Measurements from ENCODE around the gene DLX1.
"Not testable (repeated sequence)": the region's sequence is repeated elsewhere in the genome, so short reads cannot be mapped to it uniquely, and the experiment has no call there.

The DLX1 gene

DNA sequence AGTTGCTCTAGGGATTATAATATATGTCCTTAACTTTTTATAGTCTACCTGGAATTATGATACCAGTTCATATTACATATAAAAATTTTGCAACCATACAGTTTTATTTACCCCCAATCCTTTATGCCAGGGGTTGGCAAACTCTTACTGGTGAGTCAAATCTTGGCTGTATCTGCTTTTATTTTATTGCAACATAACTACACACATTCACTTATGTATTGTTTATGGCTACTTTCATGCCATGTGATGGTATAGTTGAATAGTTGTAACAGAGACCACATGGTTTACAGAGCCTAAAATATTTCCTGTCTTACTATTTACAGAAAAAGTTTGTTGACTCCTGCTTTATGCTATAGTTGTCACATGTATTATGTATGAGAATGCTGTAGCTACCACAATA is 43.2 kb downstream of the DLX1 start:
- peak; percentile 25 for DNase-seq (ENCODE audit: low read depth)
- TF ChIP-seq, protein P1, sequence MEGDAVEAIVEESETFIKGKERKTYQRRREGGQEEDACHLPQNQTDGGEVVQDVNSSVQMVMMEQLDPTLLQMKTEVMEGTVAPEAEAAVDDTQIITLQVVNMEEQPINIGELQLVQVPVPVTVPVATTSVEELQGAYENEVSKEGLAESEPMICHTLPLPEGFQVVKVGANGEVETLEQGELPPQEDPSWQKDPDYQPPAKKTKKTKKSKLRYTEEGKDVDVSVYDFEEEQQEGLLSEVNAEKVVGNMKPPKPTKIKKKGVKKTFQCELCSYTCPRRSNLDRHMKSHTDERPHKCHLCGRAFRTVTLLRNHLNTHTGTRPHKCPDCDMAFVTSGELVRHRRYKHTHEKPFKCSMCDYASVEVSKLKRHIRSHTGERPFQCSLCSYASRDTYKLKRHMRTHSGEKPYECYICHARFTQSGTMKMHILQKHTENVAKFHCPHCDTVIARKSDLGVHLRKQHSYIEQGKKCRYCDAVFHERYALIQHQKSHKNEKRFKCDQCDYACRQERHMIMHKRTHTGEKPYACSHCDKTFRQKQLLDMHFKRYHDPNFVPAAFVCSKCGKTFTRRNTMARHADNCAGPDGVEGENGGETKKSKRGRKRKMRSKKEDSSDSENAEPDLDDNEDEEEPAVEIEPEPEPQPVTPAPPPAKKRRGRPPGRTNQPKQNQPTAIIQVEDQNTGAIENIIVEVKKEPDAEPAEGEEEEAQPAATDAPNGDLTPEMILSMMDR (IDR thresholded peaks at IDR 0.05; ENCODE audit: low read length, missing control alignments): no peak
- no peak overlapping the region for H3K4me3 ChIP-seq (replicated peaks; ENCODE audit: low read depth, low read length)

DNA sequence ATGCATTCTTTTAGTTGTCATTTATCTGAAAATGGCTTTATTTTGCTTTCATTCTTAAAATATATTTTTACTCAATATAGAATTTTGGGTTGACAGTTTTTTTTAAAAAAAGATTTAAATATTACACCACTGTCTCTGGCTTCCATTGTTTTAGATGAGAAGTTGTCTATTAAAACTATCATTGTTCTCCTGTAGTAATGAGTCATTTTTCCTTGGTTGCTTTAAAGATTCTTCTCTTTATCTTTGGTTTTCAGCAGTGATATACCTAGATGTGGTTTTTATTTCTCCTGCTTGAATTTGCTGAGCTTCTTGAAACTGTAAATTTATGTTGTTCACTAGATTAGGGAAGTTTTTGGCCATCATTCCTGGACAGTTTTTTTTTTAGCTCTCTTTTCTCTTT is 44.1 kb downstream of the DLX1 start:
- H3K4me3 ChIP-seq (replicated peaks; ENCODE audit: low read depth, low read length): no peak overlapping the region
- TF ChIP-seq, protein P1 (IDR thresholded peaks at IDR 0.05; ENCODE audit: low read length, missing control alignments): no peak
- no peak for DNase-seq (ENCODE audit: low read depth)

DNA sequence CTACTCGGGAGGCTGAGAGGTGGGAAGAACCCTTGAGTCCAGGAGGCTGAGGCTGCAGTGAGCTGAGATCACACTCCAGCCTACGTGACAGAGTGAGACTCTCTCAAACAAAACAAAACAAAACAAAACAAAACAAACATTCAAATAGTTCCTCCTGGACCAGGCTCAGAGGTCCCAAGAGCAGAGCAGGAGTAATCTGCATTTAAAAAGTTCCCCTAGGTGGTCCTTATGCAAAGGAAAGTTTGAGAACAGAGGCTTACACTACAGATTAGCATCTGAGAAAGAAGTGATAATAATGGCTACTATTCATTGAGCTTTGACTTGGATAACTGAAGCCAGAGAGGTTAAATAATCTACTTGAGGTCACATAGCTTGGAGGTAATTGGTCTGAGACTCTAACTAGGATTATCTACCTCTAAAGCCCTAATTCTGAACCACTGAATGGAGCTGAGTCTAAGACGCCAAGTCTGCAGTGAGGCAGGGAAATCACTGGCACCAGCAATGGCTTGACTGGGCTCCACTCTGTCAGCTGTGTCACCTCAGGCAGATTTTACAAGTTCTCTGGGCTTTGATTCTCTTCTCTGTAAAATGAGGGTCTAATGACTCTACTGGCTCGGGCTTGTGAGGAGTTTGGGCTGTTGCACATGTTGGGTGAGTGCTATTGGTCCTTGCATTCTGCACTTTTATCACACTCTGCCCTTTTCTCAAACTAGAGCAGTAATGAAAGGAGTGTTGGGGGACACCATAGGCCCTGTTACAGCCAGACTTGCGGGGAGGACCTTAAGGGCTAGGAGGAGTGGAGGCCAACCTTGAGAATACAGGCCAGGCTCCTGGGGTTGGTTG is 46.6 kb downstream of the DLX1 start:
- no peak overlapping the region for H3K4me3 ChIP-seq (replicated peaks; ENCODE audit: low read depth, low read length)
- no peak for DNase-seq (ENCODE audit: low read depth)
- TF ChIP-seq, protein P1 (IDR thresholded peaks at IDR 0.05; ENCODE audit: low read length, missing control alignments): no peak

DNA sequence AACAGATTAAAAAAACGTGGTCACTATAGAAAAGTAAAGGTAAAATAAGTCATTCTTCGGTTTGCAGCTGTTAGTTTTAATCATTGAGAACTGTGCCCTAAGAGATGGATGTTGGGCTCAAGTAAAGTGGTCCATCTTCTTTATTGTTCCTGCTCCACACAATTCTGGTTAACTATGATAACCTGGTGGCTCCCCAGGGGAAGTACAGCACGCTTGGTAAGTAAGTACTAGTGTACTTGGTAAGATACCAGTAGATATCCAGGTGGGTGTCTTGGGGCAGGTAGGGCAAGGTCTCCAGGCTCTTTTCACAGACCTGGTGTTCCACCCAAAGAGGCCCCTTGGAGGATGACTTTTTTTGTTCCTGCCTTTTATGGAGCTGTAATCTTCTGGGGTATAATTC is 49.0 kb downstream of the DLX1 start:
- TF ChIP-seq, protein P1 (IDR thresholded peaks at IDR 0.05; ENCODE audit: low read length, missing control alignments): no peak
- DNase-seq (ENCODE audit: low read depth): no peak
- no peak overlapping the region for H3K4me3 ChIP-seq (replicated peaks; ENCODE audit: low read depth, low read length)

DNA sequence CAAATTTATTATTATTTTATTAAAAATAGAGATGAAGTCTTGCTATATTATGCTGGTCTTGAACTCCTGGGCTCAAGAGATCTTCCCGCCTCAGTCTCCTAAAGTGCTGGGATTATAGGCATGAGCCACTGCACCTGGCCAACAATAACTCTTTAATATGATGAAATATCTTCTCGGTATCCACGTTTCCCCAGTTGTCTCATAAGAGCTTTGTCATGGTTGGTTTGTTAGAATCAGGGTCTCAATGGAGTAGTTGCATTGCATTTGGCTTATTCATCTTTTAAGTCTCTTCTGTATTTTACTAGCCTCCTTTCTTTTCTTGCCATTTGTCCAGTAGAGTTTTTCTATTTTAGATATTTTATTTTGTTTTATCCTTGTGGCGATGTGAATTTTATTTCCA is 50.1 kb downstream of the DLX1 start:
- no peak for DNase-seq (ENCODE audit: low read depth)
- TF ChIP-seq, protein P1 (IDR thresholded peaks at IDR 0.05; ENCODE audit: low read length, missing control alignments): no peak
- H3K4me3 ChIP-seq (replicated peaks; ENCODE audit: low read depth, low read length): no peak overlapping the region

DNA sequence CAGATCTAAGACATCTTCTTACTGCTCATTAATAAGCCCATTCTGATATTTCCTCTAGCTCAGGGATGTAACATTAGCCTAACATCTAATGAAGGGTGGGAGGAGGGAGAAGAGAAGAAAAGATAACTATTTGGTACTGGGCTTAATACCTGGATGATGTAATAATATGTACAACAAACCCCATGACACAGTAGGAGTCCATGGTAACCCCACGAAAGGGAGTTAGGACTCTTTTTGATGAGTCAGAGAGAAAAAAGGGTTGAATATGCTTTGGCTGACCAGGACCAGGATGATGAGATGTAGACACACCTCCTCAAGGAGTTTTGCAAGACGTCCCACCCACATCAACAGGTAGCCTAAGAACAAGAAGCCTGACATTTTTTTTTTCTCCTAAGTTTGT is 51.8 kb downstream of the DLX1 start:
- no peak overlapping the region for H3K4me3 ChIP-seq (replicated peaks; ENCODE audit: low read depth, low read length)
- DNase-seq (ENCODE audit: low read depth): no peak
- TF ChIP-seq, protein P1 (IDR thresholded peaks at IDR 0.05; ENCODE audit: low read length, missing control alignments): no peak

DNA sequence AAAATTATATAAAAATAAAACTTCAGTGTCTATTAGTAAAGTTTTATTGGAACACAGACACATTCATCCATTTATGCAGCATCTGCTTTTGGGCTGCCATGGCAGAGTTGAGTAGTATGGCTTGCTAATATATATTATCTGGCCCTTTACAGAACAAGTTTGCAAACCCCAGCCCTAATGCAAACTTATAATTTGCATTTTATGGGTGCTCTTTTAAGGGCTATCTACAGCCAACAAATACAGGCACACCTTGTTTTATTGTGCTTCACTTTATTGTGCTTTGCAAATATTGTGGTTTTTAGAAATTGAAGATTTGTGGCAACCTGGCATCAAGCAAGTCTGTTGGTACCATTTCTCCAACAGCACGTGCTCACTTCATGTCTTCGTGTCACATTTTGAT is 52.6 kb downstream of the DLX1 start:
- H3K4me3 ChIP-seq (replicated peaks; ENCODE audit: low read depth, low read length): no peak overlapping the region
- no peak for DNase-seq (ENCODE audit: low read depth)
- TF ChIP-seq, protein P1 (IDR thresholded peaks at IDR 0.05; ENCODE audit: low read length, missing control alignments): no peak

DNA sequence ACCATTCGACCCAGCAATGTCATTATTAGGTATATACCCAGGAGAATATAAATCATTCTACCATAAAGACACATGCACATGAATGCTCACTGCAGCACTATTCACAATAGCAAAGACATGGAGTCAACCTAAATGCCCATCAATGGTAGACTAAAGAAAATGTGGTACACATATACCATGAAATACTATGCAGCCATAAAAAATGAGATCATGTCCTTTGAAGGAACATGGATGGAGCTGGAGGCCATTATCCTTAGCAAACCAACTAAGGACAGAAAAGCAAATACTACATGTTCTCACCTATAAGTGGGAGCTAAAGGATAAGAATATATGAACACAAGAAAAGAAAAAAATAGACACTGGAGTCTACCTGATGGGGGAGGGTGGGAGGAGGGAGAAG is 53.4 kb downstream of the DLX1 start:
- not testable (repeated sequence) for H3K4me3 ChIP-seq (replicated peaks; ENCODE audit: low read depth, low read length); DNase-seq (ENCODE audit: low read depth)

All from fibroblast of pulmonary artery (primary cell).